Fibroblast of lung (primary cell): Measurements from ENCODE around the gene TMCO6. TPM values are rescaled to one million over a fixed set of nuclear protein-coding genes. Genes with fewer than 3 reads are reported as not detected.

Experiments
- DNase-seq, 2 donors: peaks; one replicate each; pipeline versions ENCODE4 v3.0.0 to v3.0.0-alpha.2; 2010; ENCODE audit warnings: low read depth in 2 of 2
- H2AFZ ChIP-seq: 2 replicates; pipeline ENCODE4 v1.5.1; 2012; ENCODE audit warnings: low read length, control low read depth, inconsistent platforms
- H3K27ac ChIP-seq: 2 replicates; pipeline ENCODE4 v1.5.1; 2011; ENCODE audit warnings: low read length, control low read depth; ENCODE audit not compliant: insufficient read depth
- H3K27me3 ChIP-seq: 2 replicates; pipeline ENCODE4 v1.5.1; 2011; ENCODE audit warnings: mild to moderate bottlenecking, low read length; ENCODE audit not compliant: control insufficient read depth, insufficient read depth
- H3K36me3 ChIP-seq: 2 replicates; pipeline ENCODE4 v1.5.1; 2011; ENCODE audit warnings: low read length; ENCODE audit not compliant: control insufficient read depth, insufficient read depth
- H3K4me1 ChIP-seq: 2 replicates; pipeline ENCODE4 v1.5.1; 2011; ENCODE audit warnings: low read length; ENCODE audit not compliant: control insufficient read depth, insufficient read depth; ENCODE audit errors: extremely low read depth
- H3K4me2 ChIP-seq: 2 replicates; pipeline ENCODE4 v1.5.1; 2011; ENCODE audit warnings: low read length, control low read depth; ENCODE audit not compliant: insufficient read depth; ENCODE audit errors: extremely low read depth
- H3K4me3 ChIP-seq, 4 experiments: fragments of 200-600 bp in 1 of 4; sonication (generic) in 1 of 4; replicated peaks in 1 of 4; 2 replicates each; pipeline ENCODE4 v1.5.1; 2011 to 2016; ENCODE audit warnings: low read length in 4 of 4, low read depth in 3 of 4, mild to moderate bottlenecking in 3 of 4, control low read depth in 2 of 4, inconsistent platforms in 1 of 4, mixed read lengths in 1 of 4; ENCODE audit not compliant: insufficient read depth in 1 of 4; ENCODE audit errors: control extremely low read depth in 1 of 4
- H3K79me2 ChIP-seq: 2 replicates; pipeline ENCODE4 v1.5.1; 2012; ENCODE audit warnings: mild to moderate bottlenecking, low read length, inconsistent platforms; ENCODE audit not compliant: control insufficient read depth, insufficient read depth
- H3K9ac ChIP-seq: 2 replicates; pipeline ENCODE4 v1.5.1; 2011; ENCODE audit warnings: mild to moderate bottlenecking, low read length, control low read depth; ENCODE audit not compliant: insufficient read depth
- H3K9me3 ChIP-seq: 2 replicates; pipeline ENCODE4 v1.5.1; 2012; ENCODE audit warnings: low read depth, low read length; ENCODE audit not compliant: control insufficient read depth, insufficient read depth
- H4K20me1 ChIP-seq: 2 replicates; pipeline ENCODE4 v1.5.1; 2011; ENCODE audit warnings: low read length; ENCODE audit not compliant: control insufficient read depth, insufficient read depth; ENCODE audit errors: extremely low read depth
- EZH2 ChIP-seq: IDR thresholded peaks from 2 replicates; pipeline ENCODE4 v1.5.1; 2012; ENCODE audit warnings: low read length, control low read depth, mild to moderate bottlenecking; ENCODE audit errors: missing control alignments
- polyA plus RNA-seq, 2 donors: library from polyadenylated mRNA; depleted of rRNA in 1 of 2; stranded (reverse) in 1 of 2; unstranded in 1 of 2; fragments of >200 nt; gene quantifications; 2 replicates each; pipeline ENCODE4 v1.2.1, GENCODE V29; 2011 to 2012; ENCODE audit warnings: missing spikeins in 1 of 2
- total RNA-seq: library from RNA; depleted of rRNA; stranded (reverse); fragments of >200 nt; gene quantifications from 2 replicates; pipeline ENCODE4 v1.2.1, GENCODE V29; 2014
- TF ChIP-seq, protein P1 (sequence below), 2 donors: IDR thresholded peaks in 1 of 2; conservative IDR thresholded peaks in 1 of 2; 1 replicate in 1 of 2; 2 replicates in 1 of 2; pipeline ENCODE4 v1.5.1; 2011 to 2012; ENCODE audit warnings: low read length in 2 of 2, control low read depth in 1 of 2, inconsistent platforms in 1 of 2, low read depth in 1 of 2, mild to moderate bottlenecking in 1 of 2

The TMCO6 gene
- total and polyA plus RNA-seq, 2 donors (not counting 1 experiment from before 2014, with no cell fraction given): 7.6 to 18.0 TPM

DNA sequence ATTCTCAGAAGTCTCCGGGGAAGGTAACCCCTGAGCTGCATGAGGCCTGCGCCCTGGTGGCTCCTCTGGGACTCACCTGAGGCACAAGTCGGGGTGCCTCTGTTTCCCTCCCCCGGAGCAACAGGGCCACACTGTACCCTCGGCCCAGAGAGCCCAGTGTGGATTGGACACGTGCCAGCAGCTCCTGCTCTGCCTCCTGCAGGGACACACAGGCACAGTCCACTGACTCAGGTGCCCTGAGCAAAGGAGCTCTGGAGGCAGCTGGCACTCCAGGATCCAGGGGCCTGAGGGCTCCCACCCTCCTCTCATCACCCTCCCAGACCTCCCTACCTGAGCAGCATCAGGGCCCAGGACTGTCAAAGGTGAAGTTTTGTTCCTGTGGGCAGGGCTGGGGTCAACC, 45.1 kb upstream of the TMCO6 start:
- no peak for DNase-seq
- TF ChIP-seq, protein P1, sequence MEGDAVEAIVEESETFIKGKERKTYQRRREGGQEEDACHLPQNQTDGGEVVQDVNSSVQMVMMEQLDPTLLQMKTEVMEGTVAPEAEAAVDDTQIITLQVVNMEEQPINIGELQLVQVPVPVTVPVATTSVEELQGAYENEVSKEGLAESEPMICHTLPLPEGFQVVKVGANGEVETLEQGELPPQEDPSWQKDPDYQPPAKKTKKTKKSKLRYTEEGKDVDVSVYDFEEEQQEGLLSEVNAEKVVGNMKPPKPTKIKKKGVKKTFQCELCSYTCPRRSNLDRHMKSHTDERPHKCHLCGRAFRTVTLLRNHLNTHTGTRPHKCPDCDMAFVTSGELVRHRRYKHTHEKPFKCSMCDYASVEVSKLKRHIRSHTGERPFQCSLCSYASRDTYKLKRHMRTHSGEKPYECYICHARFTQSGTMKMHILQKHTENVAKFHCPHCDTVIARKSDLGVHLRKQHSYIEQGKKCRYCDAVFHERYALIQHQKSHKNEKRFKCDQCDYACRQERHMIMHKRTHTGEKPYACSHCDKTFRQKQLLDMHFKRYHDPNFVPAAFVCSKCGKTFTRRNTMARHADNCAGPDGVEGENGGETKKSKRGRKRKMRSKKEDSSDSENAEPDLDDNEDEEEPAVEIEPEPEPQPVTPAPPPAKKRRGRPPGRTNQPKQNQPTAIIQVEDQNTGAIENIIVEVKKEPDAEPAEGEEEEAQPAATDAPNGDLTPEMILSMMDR (conservative IDR thresholded peaks at IDR 0.05 in 1 of 2, IDR thresholded peaks at IDR 0.05 in 1 of 2; ENCODE audit: low read depth in 1 of 2, low read length in 2 of 2): no peak
- TF ChIP-seq EZH2: no peak
- Histone ChIP-seq H3K79me2 (no peaks in the 10 kb centered on the region), H3K9ac (no peak overlapping the region), H4K20me1 (no peaks in the 10 kb centered on the region), H3K9me3 (no peaks in the 10 kb centered on the region), H2AFZ (no peak overlapping the region), H3K36me3 (no peaks in the 10 kb centered on the region), H3K4me2 (no peak overlapping the region), H3K27ac (no peak overlapping the region), H3K4me1 (peaks cover 4% of the 10 kb centered on the region), H3K4me3 (no peak overlapping the region), H3K27me3 (peaks cover 2% of the 10 kb centered on the region)

DNA sequence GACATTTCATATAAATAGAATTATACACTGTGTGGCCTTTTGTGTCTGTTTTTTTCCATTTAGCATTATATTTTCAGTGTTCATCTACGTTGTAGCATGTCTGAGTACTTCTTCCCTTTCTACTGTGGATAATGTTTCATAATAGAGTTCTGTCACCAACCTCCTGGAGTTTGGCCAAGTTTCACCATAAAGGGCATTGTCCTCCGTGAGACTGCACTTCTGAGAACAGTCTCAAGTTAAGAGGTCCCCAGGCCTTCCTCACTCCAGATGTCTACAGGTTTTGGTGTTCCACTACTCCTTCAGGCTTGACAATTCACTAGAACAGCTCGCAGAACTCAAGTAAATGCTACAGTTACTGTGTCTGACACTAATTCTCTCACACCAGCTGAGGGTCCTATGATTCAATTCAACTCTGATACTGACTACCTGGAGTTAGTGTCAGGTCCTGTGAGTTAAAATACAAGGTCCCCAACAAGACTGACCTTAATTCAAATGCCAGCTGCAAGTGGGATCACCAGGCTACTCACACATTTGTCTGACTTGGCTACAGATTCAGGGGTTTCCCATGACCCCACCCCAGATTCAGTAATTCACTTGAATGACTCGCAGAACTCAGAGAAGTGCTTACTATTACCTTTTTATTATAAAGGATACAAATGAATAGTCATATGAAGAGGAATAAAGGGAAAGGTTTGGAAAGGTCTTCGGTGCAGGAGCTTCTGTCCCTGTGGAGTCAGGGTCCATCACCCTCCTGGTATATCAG, 43.5 kb upstream of the TMCO6 start:
- Histone ChIP-seq H3K4me3 (no peak overlapping the region), H3K36me3 (no peaks in the 10 kb centered on the region), H2AFZ (no peak overlapping the region), H3K79me2 (no peaks in the 10 kb centered on the region), H3K27me3 (peaks cover 2% of the 10 kb centered on the region), H3K4me1 (peaks cover 4% of the 10 kb centered on the region), H3K27ac (no peak overlapping the region), H3K4me2 (no peak overlapping the region), H3K9ac (no peak overlapping the region), H4K20me1 (no peaks in the 10 kb centered on the region), H3K9me3 (no peaks in the 10 kb centered on the region)
- DNase-seq: no peak
- TF ChIP-seq, protein P1 (conservative IDR thresholded peaks at IDR 0.05 in 1 of 2, IDR thresholded peaks at IDR 0.05 in 1 of 2; ENCODE audit: low read depth in 1 of 2, low read length in 2 of 2): no peak
- TF ChIP-seq EZH2: no peak

DNA sequence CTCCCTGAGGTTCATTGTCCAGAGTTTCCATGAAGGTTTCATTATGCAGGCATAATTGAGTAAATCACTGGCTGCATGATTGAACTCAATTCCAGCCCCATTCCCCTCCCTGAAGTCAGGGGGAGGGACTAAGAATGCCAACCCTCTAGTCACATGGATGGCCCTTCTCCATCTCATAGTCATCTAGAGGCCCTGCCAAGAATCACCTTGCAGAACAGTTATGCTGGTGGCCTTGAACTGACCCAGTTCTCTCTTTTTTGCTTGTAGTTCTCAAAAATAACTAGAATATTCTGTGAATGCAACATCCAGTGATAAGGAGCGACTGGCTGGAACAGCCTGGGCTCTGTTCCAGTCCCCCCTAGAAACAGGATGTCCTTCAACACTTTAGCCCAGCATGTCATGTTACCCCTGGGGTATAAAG, 42.9 kb upstream of the TMCO6 start:
- Histone ChIP-seq H3K36me3 (no peaks in the 10 kb centered on the region), H3K9ac (no peak overlapping the region), H3K4me3 (no peak overlapping the region), H4K20me1 (no peaks in the 10 kb centered on the region), H3K27me3 (peaks cover 2% of the 10 kb centered on the region), H3K9me3 (no peaks in the 10 kb centered on the region), H3K79me2 (no peaks in the 10 kb centered on the region), H3K4me2 (no peak overlapping the region), H3K4me1 (peaks cover 4% of the 10 kb centered on the region), H2AFZ (no peak overlapping the region), H3K27ac (no peak overlapping the region)
- TF ChIP-seq EZH2: no peak
- TF ChIP-seq, protein P1 (conservative IDR thresholded peaks at IDR 0.05 in 1 of 2, IDR thresholded peaks at IDR 0.05 in 1 of 2; ENCODE audit: low read depth in 1 of 2, low read length in 2 of 2): no peak
- peak in 1 of 2 donors; percentile 27 for DNase-seq
